HG02970 (cell line): Measurements from ENCODE around the gene METTL27.
"Not testable (repeated sequence)": the region's sequence is repeated elsewhere in the genome, so short reads cannot be mapped to it uniquely, and the experiment has no call there.

Source experiments
- ATAC-seq: cut with Tn5 transposase; IDR thresholded peaks from one replicate; pipeline ENCODE4 v1.9.1; 2021; ENCODE audit warnings: mild to moderate bottlenecking, moderate library complexity, moderate number of reproducible peaks; ENCODE audit not compliant: unreplicated experiment, low FRiP score

Gene METTL27

GRCh38 chr7:73823257-73823656 is 19.1 kb downstream of the METTL27 start:
- no peak for ATAC-seq

DNA sequence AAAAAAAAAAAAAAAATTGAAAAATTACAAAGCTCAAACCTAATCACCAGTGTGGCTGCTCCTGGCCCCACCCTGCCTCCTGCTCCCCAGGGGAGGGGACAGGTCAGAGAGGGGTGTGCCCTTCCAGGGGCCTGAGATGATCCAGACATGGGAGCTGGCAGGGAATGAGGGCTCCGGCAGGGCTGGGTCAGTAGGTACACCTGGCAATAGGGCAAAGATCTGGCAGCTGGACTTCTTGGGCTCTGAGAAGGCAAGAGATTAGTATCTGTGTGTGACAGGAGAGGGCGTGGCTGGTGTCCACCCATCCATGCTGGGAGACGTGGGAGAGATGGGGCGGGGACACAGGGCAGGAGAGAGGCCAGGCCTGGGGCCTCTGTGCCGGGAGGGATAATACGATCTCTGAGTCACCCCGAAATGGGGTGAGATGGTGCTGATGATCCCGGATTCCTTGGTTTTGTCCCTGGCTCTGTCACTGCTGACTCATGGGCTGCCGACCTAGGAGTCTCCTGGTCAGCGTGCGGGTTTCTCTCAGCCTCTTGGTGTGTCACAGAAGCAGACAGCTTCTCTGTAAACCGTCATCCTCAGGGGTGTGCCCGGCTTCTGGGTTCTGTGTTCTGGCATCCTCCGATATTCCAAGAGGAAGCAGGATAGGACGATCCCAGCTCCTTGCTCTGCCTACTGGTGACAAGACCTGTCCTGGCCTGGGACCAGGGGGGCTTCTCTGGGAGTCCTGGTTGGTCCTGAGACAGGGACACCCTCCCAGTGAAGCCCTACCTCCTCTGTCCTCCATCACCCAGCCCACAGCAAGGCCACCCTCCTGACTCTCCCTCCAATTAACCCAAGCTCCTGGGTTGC is 19.8 kb downstream of the METTL27 start:
- no peak for ATAC-seq

DNA sequence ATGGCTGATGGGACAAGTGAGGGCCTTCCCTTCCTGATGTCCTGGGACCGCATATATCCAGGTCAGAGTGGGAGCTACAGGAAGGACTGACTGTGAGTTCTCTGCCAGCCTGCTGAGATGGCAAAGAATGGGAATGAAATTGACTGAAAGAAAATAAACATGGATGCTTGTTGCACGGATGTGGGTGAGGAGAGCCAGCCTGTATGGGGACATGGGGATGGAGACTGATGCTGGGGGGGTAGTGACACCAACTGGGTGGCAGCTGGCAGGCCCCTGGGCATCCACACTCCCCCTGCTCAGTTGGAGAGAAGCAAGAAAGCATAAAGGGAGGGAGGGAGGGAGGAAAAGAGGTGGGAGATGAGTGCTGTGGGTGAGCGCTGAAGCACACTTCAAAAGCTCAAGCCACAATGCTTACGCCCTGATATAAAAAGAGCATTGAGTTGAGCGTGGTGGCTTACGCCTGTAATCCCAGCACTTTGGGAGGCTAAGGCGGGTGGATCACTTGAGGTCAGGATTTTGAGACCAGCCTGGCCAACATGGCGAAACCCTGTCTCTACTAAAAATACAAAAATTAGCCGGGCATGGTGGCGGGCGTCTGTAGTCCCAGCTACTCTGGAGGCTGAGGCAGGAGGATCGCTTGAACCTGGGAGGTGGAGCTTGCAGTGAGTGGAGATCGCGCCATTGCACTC is 20.6 kb downstream of the METTL27 start:
- not testable (repeated sequence) for ATAC-seq

GRCh38 chr7:73820013-73820412 is 22.3 kb downstream of the METTL27 start:
- ATAC-seq, result no peak

- no peak for ATAC-seq
These were observed 25.2 kb downstream of the METTL27 start for GRCh38 chr7:73817121-73817520.

DNA sequence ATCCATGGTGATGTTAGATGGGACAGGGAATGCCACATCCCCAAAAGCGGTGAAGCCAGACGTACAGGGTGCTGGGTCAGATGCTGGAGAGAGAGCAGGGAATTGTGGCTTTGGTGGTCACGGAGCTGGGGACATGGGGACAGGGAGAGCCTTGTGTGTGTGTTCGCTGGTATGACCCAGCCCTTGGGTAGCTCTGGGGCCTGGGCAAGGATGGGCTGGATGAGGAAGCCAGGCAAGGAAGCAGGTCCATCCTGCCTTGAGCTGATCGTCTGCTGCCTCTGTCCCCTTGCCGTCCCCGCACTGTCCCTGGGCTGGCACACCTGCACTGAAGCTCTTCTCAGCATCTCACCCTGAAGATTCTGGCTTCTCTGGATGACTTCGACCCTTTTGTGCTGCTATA is 26.9 kb downstream of the METTL27 start:
- no peak for ATAC-seq

GRCh38 chr7:73812996-73813395 is 29.3 kb downstream of the METTL27 start:
- ATAC-seq, result no peak

GRCh38 chr7:73811760-73812168 is 30.6 kb downstream of the METTL27 start:
- no peak for ATAC-seq

GRCh38 chr7:73810998-73811360 is 31.3 kb downstream of the METTL27 start:
- no peak for ATAC-seq

DNA sequence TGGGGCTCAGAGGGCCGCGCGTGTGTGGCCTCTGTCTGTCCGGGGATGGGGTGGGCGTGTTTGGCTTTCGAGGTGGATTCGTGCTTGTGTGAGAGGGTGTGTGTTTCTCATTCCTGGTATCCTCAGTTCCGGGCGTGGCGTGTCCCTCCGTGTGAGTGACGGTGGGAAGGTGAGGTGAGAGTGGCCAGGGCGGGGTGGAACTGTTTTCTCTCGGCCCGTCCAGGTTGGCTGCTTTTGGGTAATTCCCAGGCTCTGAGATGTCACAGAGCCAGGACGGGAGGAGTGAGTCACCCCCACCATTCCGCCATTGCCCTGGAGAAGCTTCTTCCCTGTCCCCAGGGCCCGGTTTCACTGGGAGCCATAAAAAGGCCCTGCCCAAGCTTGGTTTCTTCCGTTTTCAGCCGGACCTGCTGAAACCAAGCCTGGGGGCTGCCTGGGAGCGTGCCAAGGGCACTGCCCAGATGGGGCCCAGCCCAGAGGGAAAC is 32.8 kb downstream of the METTL27 start:
- no peak for ATAC-seq

GRCh38 chr7:73802459-73802858 is 39.9 kb downstream of the METTL27 start:
- no peak for ATAC-seq

GRCh38 chr7:73801577-73801976 is 40.7 kb downstream of the METTL27 start:
- no peak for ATAC-seq

DNA sequence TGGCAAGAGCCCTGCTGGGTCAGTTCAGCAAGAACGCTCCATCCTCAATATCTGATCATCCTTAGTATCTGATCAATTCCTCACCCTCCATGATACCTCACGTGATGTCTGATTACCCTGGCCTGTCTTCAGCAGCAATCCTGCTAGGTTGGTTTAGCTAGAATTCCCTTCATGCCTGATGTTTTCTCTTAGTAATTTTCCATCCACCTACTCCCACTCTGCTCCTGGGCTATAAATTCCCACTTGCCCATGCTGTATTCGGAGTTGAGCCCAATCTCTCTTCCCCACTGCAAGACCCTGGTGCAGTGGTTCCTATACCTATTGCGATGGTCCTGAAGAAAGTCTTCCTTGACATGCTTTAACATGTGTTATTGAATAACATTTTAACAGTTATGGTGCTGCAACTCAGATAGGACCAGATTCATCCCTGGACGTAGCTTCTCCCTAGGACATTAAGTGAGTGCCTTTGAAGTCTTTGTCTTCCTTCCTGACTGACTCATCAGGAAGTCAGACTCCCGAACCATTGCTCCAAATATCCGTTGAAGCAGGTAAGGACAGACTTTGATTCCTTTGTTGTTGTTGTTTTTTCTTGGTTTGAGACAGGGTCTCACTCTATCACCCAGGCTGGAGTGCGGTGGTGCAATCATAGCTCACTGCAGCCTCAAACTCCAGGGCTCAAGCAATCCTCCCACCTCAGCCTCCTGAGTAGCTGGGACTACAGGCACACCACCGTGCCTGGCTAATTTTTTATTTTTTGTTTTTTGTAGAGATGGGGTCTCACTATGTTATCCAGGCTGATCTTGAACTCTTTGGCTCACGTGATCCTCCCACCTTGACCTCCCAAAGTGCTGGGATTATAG is 42.8 kb downstream of the METTL27 start:
- ATAC-seq, result no peak

- not testable (repeated sequence) for ATAC-seq
These were observed 45.1 kb downstream of the METTL27 start for GRCh38 chr7:73797176-73797575.

GRCh38 chr7:73796656-73797055 is 45.7 kb downstream of the METTL27 start:
- ATAC-seq, result not testable (repeated sequence)

DNA sequence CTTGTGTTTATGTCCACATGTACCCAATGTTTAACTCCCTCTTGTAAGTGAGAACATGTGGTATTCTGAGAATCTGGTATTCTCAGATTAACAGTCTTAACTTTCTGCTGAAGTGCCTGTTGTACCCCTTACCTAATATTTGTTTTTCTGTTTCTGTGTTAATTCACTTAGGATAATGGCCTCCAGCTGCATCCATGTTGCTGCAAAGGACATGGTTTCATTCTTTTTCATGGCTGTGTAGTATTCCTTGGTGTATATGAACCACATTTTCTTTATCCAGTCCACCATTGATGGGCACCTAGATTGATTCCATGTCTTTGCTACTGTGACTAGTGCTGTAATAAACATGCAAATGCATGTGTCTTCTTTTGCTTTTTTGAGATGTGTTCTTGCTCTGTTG is 47.1 kb downstream of the METTL27 start:
- not testable (repeated sequence) for ATAC-seq

GRCh38 chr7:73791170-73791690 is 51.1 kb downstream of the METTL27 start:
- ATAC-seq, result not testable (repeated sequence)

DNA sequence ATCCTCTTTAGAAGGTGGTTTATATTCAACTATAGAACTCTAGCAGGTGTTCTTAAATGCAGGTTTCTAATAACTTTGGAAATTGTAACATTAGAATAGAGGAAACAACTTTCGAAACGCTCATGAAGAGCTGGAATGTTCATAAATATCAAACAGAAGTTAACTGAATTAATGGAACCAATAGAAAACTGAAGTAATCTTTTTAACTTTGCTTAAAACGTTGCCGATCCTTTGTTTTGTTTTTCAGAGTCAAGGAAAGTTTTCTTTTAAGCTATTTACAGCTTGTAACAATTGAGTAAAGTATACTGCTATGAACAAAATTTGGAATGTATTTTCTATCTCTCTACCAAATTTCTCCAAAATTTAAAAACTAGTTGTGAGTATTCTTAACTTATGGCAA is 53.3 kb downstream of the METTL27 start:
- no peak for ATAC-seq

- not testable (repeated sequence) for ATAC-seq
These were observed 54.6 kb downstream of the METTL27 start for GRCh38 chr7:73787786-73788048.

DNA sequence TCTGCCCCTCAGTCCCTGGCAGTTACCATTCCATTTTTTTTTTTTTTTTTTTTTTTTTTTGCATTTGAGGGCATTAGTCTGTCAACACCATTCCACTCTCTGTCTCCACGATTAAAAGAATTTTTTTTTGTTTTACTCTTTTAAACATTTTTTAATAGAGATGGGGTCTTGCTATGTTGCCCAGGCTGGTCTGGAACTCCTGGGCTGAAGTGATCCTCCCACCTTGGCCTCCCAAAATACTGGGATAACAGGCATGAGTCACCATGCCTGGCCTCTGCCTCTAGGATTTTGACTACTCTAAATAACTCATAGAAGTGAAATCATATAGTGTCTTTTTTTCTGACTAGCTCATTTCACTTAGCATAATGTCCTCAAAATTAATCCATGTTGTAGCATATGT is 55.7 kb downstream of the METTL27 start:
- ATAC-seq, result no peak
